Smooth muscle cell (in vitro differentiated cells): ENCODE results near the gene SYT12. TPM values are rescaled to one million over a fixed set of nuclear protein-coding genes. Genes with fewer than 3 reads are reported as not detected.
A peak's percentile ranks its signal among the peaks of the same experiment; 100 is the strongest.

Source experiments
- DNase-seq: peaks from one replicate; lab custom pipeline; 2025; ENCODE audit not compliant: unreplicated experiment; lab: John Stamatoyannopoulos, UW
- H2AFZ ChIP-seq: fragments of 200-600 bp; sonication (generic); 2 replicates; pipeline ENCODE4 v1.6.0; 2016; ENCODE audit warnings: antibody characterized with exemption, low read depth, mild to moderate bottlenecking
- H3F3A ChIP-seq: fragments of 200-600 bp; sonication (generic); 2 replicates; pipeline ENCODE4 v1.6.0; 2017; ENCODE audit warnings: antibody characterized with exemption, low read depth
- H3K27ac ChIP-seq: fragments of 200-600 bp; sonication (generic); 2 replicates; pipeline ENCODE4 v1.5.1; 2016; ENCODE audit warnings: low read depth, mild to moderate bottlenecking
- H3K27me3 ChIP-seq: fragments of 200-600 bp; sonication (generic); 2 replicates; pipeline ENCODE4 v1.6.1; 2016; ENCODE audit warnings: low read depth, mild to moderate bottlenecking
- H3K36me3 ChIP-seq: fragments of 200-600 bp; sonication (generic); 2 replicates; pipeline ENCODE4 v1.5.1; 2016; ENCODE audit warnings: low read depth
- H3K4me1 ChIP-seq: fragments of 200-600 bp; sonication (generic); 2 replicates; pipeline ENCODE4 v1.5.1; 2016; ENCODE audit warnings: low read depth
- H3K4me2 ChIP-seq: fragments of 200-600 bp; sonication (generic); 2 replicates; pipeline ENCODE4 v1.6.0; 2016; ENCODE audit warnings: mild to moderate bottlenecking
- H3K4me3 ChIP-seq: fragments of 200-600 bp; sonication (generic); 2 replicates; pipeline ENCODE4 v1.5.1; 2016; ENCODE audit warnings: mild to moderate bottlenecking
- H3K79me2 ChIP-seq: fragments of 200-600 bp; sonication (generic); 2 replicates; pipeline ENCODE4 v1.6.0; 2016; ENCODE audit warnings: low read depth, mild to moderate bottlenecking
- H3K9ac ChIP-seq: fragments of 200-600 bp; sonication (generic); 2 replicates; pipeline ENCODE4 v1.6.0; 2016; ENCODE audit warnings: low read depth
- H3K9me3 ChIP-seq: fragments of 200-600 bp; sonication (generic); replicated peaks from 2 replicates; pipeline ENCODE4 v1.5.1; 2016; ENCODE audit warnings: low read depth
- H4K20me1 ChIP-seq: fragments of 200-600 bp; sonication (generic); 2 replicates; pipeline ENCODE4 v1.6.0; 2016; ENCODE audit warnings: low read depth
- CTCF ChIP-seq: fragments of 200-600 bp; sonication (generic); IDR thresholded peaks from 2 replicates; pipeline ENCODE4 v1.5.1; 2017; ENCODE audit warnings: borderline replicate concordance, mild to moderate bottlenecking, antibody characterized with exemption; ENCODE audit not compliant: insufficient read depth, poor library complexity, severe bottlenecking
- WGBS: methylation state at CpG from one replicate; pipeline ENCODE4 v1.1.7; 2016; ENCODE audit warnings: low lambda C conversion rate; 5-methylcytosine and 5-hydroxymethylcytosine counted together
- polyA plus RNA-seq: library from polyadenylated mRNA; unstranded; fragments of >200 nt; fragmentation: Nextera tagmentation; extraction: Ambion mirVana; gene quantifications from 2 replicates; pipeline ENCODE4 v1.2.1, GENCODE V29; 2016
- total RNA-seq: library from RNA; depleted of rRNA; stranded (reverse); fragments of >200 nt; gene quantifications from 2 replicates; pipeline ENCODE4 v1.2.3, GENCODE V29; 2014

The SYT12 gene
- total and polyA plus RNA-seq, 2 experiments from 2014 or later: 2.1 to 3.4 TPM

- Histone ChIP-seq H3F3A (no peaks in the 10 kb centered on the region), H3K27ac (no peak overlapping the region), H3K4me1 (no peaks in the 10 kb centered on the region), H3K9ac (no peak overlapping the region), H3K27me3 (no peaks in the 10 kb centered on the region), H2AFZ (no peak overlapping the region), H3K79me2 (no peaks in the 10 kb centered on the region), H3K36me3 (no peaks in the 10 kb centered on the region), H4K20me1 (no peaks in the 10 kb centered on the region), H3K9me3 (no peaks in the 10 kb centered on the region), H3K4me2 (no peak overlapping the region), H3K4me3 (no peak overlapping the region)
- 98% methylated on average over 6 of the region's 6 CpGs for WGBS
- no peak for DNase-seq
- TF ChIP-seq CTCF: no peak
Measured at GRCh38 chr11:66978717-66979116, 44.2 kb upstream of the SYT12 start.

GRCh38 chr11:66979336-66979980 lies 43.5 kb upstream of the SYT12 start:
- Histone ChIP-seq H3K4me2 (no peak overlapping the region), H3K4me1 (no peaks in the 10 kb centered on the region), H3K9ac (no peak overlapping the region), H3K36me3 (no peaks in the 10 kb centered on the region), H3K27me3 (no peaks in the 10 kb centered on the region), H3K9me3 (no peaks in the 10 kb centered on the region), H3K27ac (no peak overlapping the region), H2AFZ (no peak overlapping the region), H3F3A (no peaks in the 10 kb centered on the region), H4K20me1 (no peaks in the 10 kb centered on the region), H3K4me3 (no peak overlapping the region), H3K79me2 (no peaks in the 10 kb centered on the region)
- TF ChIP-seq CTCF: no peak
- DNase-seq: no peak
- 93% methylated on average over 2 of the region's 2 CpGs for WGBS

- no peak overlapping the region for H2AFZ ChIP-seq
- H3K27me3 ChIP-seq: no peaks in the 10 kb centered on the region
- H3K36me3 ChIP-seq: no peaks in the 10 kb centered on the region
- H3K9ac ChIP-seq: no peak overlapping the region
- no peak for DNase-seq
- H3K9me3 ChIP-seq: no peaks in the 10 kb centered on the region
- no peak for TF ChIP-seq CTCF
- peak overlapping the region; percentile 57 for H3K4me2 ChIP-seq
- H4K20me1 ChIP-seq: no peaks in the 10 kb centered on the region
- no peak overlapping the region for H3K4me3 ChIP-seq
- no peak overlapping the region for H3K27ac ChIP-seq
- 49% methylated on average over 9 of the region's 9 CpGs for WGBS
- H3K4me1 ChIP-seq: no peaks in the 10 kb centered on the region
- H3K79me2 ChIP-seq: no peaks in the 10 kb centered on the region
- no peaks in the 10 kb centered on the region for H3F3A ChIP-seq
Measured at GRCh38 chr11:66981976-66982578, 40.9 kb upstream of the SYT12 start.

GRCh38 chr11:66983275-66983924 lies 39.5 kb upstream of the SYT12 start:
- H3K4me2 ChIP-seq: no peak overlapping the region
- WGBS: 92% methylated on average over 5 of the region's 5 CpGs

More at GRCh38 chr11:66983275-66983924, 39.5 kb upstream of the SYT12 start:
- Histone ChIP-seq H2AFZ (no peak overlapping the region), H4K20me1 (no peaks in the 10 kb centered on the region), H3K9ac (no peak overlapping the region), H3K36me3 (no peaks in the 10 kb centered on the region), H3K9me3 (no peaks in the 10 kb centered on the region), H3K79me2 (no peaks in the 10 kb centered on the region), H3F3A (no peaks in the 10 kb centered on the region), H3K4me1 (no peaks in the 10 kb centered on the region), H3K27me3 (no peaks in the 10 kb centered on the region), H3K4me3 (no peak overlapping the region), H3K27ac (no peak overlapping the region)
- no peak for DNase-seq
- TF ChIP-seq CTCF: no peak
